ENCODE measurements around the gene TBC1D32.

GRCh38 chr6:121124600-121124999 lies 209.7 kb downstream of the TBC1D32 start:
- TF ChIP-seq CTCF (IDR thresholded peaks at IDR 0.05; ENCODE audit: low read depth, low read length, poor library complexity, severe bottlenecking) (no peak), EZH2phosphoT487 (IDR thresholded peaks at IDR 0.05; ENCODE audit: borderline replicate concordance, low read length) (no peak)

Measured in DOHH2 (cell line).